HL-60 (cell line): ENCODE measurements around the gene KCNAB1.

Experiments used
- DNase-seq, 2 experiments: peaks; one replicate each; pipeline ENCODE4 v3.0.0-alpha.2; 2010 to 2020; ENCODE audit warnings: low read depth in 1 of 2, low spot score in 1 of 2
- H3K27ac ChIP-seq: fragments of 250-450 bp; sonication (Bioruptor Pico); replicated peaks from 2 replicates; pipeline ENCODE4 v1.5.1; 2020; ENCODE audit warnings: mild to moderate bottlenecking, moderate library complexity
- H3K27me3 ChIP-seq: fragments of 250-450 bp; sonication (Bioruptor Pico); 2 replicates; pipeline ENCODE4 v1.5.1; 2021; ENCODE audit warnings: mild to moderate bottlenecking, moderate library complexity; ENCODE audit not compliant: insufficient read depth, poor library complexity, severe bottlenecking
- H3K4me3 ChIP-seq: replicated peaks from 2 replicates; pipeline ENCODE4 v1.5.1; 2011; ENCODE audit warnings: mild to moderate bottlenecking, control low read depth, low read length; ENCODE audit not compliant: insufficient read depth
- CTCF ChIP-seq: IDR thresholded peaks from one replicate; pipeline ENCODE4 v1.5.1; 2011; ENCODE audit warnings: low read length, control low read depth, inconsistent platforms; ENCODE audit not compliant: insufficient read depth
- GABPA ChIP-seq: IDR thresholded peaks from 2 replicates; pipeline ENCODE4 v1.6.1; 2012; ENCODE audit warnings: low read depth
- POLR2AphosphoS5 ChIP-seq: IDR thresholded peaks from 2 replicates; pipeline ENCODE4 v1.6.1; 2012; ENCODE audit warnings: low read depth
- SPI1 ChIP-seq: IDR thresholded peaks from 2 replicates; pipeline ENCODE4 v1.6.1; 2012; ENCODE audit warnings: low read depth, mild to moderate bottlenecking, borderline replicate concordance
- TF ChIP-seq, protein P1 (sequence below): IDR thresholded peaks from 2 replicates; pipeline ENCODE4 v1.6.1; 2012; ENCODE audit warnings: low read depth; ENCODE audit not compliant: insufficient replicate concordance

Gene KCNAB1

DNA sequence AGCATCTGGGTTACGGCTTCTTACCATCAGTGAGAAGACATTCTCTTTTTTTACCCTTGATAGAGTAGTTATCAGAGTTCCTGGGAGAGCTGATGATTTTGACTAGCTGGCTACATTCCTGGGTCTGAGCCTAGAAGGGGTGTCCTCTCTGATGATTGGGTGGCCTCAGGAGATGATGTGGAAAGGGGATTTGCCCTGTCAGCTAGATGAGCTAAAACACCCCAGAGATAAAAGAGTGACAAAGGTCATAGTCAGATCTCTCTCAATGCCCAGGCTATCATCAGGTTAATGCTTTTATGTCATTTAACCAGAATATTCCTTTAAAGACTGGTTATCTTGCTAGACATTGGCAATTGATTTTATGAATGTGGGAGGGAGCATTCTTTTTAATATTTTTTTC lies 130.2 kb downstream of the KCNAB1 start:
- Histone ChIP-seq H3K4me3 (no peak overlapping the region), H3K27ac (no peak overlapping the region), H3K27me3 (no peaks in the 10 kb centered on the region)
- no peak for TF ChIP-seq CTCF
- no peak for TF ChIP-seq POLR2AphosphoS5
- DNase-seq = no peak

DNA sequence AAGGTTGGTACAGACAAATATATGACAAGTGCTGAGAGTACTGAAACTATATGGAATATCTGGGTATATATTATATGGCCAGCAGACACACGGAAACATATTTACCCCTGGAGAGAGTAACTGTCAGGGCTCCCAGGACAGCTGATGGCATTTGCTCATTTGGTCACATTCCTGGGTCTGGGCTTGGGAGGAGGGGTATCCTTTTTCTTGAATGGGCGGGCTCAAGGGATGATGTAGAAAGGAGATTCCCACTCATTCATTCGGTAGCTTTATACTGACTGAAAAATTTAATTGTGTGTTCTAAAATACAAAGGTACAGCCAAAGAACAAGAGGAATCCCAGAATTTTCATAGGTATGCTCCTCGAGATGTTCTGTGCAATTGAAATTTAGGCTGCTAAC lies 131.0 kb downstream of the KCNAB1 start:
- H3K27ac ChIP-seq = no peak overlapping the region
- TF ChIP-seq POLR2AphosphoS5 (no peak), CTCF (no peak), SPI1 (no peak), GABPA (no peak)
- TF ChIP-seq, protein P1, sequence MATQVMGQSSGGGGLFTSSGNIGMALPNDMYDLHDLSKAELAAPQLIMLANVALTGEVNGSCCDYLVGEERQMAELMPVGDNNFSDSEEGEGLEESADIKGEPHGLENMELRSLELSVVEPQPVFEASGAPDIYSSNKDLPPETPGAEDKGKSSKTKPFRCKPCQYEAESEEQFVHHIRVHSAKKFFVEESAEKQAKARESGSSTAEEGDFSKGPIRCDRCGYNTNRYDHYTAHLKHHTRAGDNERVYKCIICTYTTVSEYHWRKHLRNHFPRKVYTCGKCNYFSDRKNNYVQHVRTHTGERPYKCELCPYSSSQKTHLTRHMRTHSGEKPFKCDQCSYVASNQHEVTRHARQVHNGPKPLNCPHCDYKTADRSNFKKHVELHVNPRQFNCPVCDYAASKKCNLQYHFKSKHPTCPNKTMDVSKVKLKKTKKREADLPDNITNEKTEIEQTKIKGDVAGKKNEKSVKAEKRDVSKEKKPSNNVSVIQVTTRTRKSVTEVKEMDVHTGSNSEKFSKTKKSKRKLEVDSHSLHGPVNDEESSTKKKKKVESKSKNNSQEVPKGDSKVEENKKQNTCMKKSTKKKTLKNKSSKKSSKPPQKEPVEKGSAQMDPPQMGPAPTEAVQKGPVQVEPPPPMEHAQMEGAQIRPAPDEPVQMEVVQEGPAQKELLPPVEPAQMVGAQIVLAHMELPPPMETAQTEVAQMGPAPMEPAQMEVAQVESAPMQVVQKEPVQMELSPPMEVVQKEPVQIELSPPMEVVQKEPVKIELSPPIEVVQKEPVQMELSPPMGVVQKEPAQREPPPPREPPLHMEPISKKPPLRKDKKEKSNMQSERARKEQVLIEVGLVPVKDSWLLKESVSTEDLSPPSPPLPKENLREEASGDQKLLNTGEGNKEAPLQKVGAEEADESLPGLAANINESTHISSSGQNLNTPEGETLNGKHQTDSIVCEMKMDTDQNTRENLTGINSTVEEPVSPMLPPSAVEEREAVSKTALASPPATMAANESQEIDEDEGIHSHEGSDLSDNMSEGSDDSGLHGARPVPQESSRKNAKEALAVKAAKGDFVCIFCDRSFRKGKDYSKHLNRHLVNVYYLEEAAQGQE = no peak
- no peak overlapping the region for H3K4me3 ChIP-seq
- no peak for DNase-seq
- no peaks in the 10 kb centered on the region for H3K27me3 ChIP-seq

DNA sequence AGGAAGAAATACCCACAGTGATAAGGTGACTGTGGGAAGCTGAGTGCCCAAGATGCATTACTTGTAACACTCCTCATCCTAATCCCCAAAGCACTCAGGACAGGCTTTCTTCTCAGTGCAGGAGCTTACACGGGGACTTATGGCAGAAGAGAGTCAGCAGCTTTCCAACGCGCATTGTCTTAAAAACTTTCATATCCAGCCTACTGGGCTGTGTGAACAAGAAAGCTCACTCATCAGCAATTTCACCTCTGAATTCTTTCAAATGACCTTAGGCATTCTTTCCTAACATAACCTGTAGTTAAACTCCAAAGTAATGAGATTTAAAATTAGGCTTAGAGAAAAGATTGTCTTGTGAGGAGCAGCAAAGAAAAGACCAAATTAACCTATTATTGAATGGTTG lies 132.3 kb downstream of the KCNAB1 start:
- no peaks in the 10 kb centered on the region for H3K27me3 ChIP-seq
- DNase-seq = no peak
- H3K27ac ChIP-seq = no peak overlapping the region
- TF ChIP-seq CTCF (no peak), GABPA (no peak), SPI1 (no peak), POLR2AphosphoS5 (no peak)
- TF ChIP-seq, protein P1 = no peak
- no peak overlapping the region for H3K4me3 ChIP-seq

DNA sequence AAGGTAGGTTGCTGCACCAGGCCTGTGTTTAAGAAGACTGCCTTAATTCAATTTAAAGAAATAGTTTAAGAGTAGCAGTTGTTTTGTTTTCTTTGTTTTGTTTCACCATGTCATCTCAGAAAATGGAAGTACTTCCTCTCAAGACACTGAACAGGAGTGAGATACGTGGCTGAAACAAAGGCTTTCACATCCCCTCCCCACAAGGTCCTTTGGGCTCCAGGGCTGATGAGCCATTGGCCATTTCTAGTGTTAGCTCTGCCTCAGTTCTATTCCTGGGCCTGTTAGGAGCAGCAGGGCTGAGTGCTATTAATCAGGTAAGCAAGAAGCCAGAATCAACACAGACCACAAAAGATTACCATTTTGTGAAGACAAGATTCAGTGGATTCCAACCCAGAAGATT lies 132.8 kb downstream of the KCNAB1 start:
- DNase-seq = no peak
- H3K27me3 ChIP-seq = no peaks in the 10 kb centered on the region
- H3K27ac ChIP-seq = no peak overlapping the region
- TF ChIP-seq POLR2AphosphoS5 = no peak
- TF ChIP-seq CTCF = no peak
- TF ChIP-seq, protein P1 = no peak
- no peak for TF ChIP-seq SPI1
- no peak for TF ChIP-seq GABPA
- no peak overlapping the region for H3K4me3 ChIP-seq
